GM12872 (cell line): ENCODE measurements around the gene USP11.

Experiments
- CTCF ChIP-seq: IDR thresholded peaks from 3 replicates; pipeline ENCODE4 v1.5.1; 2011; ENCODE audit warnings: low read depth, mild to moderate bottlenecking, low read length, moderate library complexity; ENCODE audit not compliant: insufficient read depth

The USP11 gene

GRCh38 chrX:47221756-47222155 is 11.1 kb upstream of the USP11 start:
- no peak for TF ChIP-seq CTCF

- TF ChIP-seq CTCF: no peak
Measured at GRCh38 chrX:47222751-47223350, 10.0 kb upstream of the USP11 start.

GRCh38 chrX:47223476-47224250 is 9.1 kb upstream of the USP11 start:
- no peak for TF ChIP-seq CTCF

GRCh38 chrX:47224266-47224895 is 8.4 kb upstream of the USP11 start:
- TF ChIP-seq CTCF: no peak

- TF ChIP-seq CTCF: no peak
Measured at GRCh38 chrX:47224896-47225290, 7.9 kb upstream of the USP11 start.

DNA sequence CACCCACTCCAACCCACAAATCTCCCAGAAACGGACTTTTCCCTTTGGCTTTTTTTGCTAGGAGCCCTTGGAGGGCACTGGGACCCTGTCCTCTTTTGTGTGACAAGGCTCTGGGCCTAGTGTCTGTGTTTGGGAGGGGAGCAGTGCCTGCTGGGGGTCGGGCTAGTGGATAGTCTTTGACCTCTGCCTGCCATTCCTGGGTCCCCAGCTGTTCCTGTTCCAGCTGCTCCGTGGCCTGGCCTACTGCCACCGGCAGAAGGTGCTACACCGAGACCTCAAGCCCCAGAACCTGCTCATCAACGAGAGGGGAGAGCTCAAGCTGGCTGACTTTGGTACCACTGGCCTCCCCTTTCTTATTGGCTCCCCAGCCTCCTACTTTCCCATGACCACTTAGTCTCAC is 6.7 kb upstream of the USP11 start:
- no peak for TF ChIP-seq CTCF

- TF ChIP-seq CTCF: no peak
Measured at GRCh38 chrX:47226531-47227333, 6.1 kb upstream of the USP11 start.
